ENCODE data around the gene LRRTM2. TPM values are rescaled to one million over a fixed set of nuclear protein-coding genes. Genes with fewer than 3 reads are reported as not detected.

LRRTM2 gene
- polyA plus RNA-seq, 3 donors = 0.02 TPM; not detected in 2

GRCh38 chr5:138824924-138825863, 49.9 kb downstream of the LRRTM2 start:
- H3K9me3 ChIP-seq (replicated peaks in 1 of 2; ENCODE audit: control insufficient read depth in 1 of 2, insufficient read depth in 1 of 2, low read length in 2 of 2) = no peaks in the 10 kb centered on the region
- no peak for DNase-seq
- H3K36me3 ChIP-seq (replicated peaks in 1 of 2; ENCODE audit: control insufficient read depth in 1 of 2, insufficient read depth in 2 of 2, low read length in 2 of 2) = peaks cover 36 to 80% of the 10 kb centered on the region in 2 donors
- no peak overlapping the region for H3K4me3 ChIP-seq (replicated peaks in 1 of 3; ENCODE audit: low read depth in 2 of 3, low read length in 3 of 3)
- no peak overlapping the region for H2AFZ ChIP-seq (ENCODE audit: insufficient read depth, low read depth, low read length, poor library complexity, severe bottlenecking)
- intact Hi-C loops (cut with micrococcal nuclease) = no loop called here
- peaks cover 45% of the 10 kb centered on the region for H4K20me1 ChIP-seq (ENCODE audit: insufficient read depth, low read length)
- H3K27me3 Mint-ChIP-seq (ENCODE audit: low read depth in 3 of 3) = peaks cover 0 to 3% (median 0%) of the 10 kb centered on the region in 3 donors
- TF ChIP-seq CTCF (IDR thresholded peaks at IDR 0.05) = peak; percentile 79
- no peaks in the 10 kb centered on the region for H3K79me2 ChIP-seq (ENCODE audit: insufficient read depth, low read length)
- H3K9me3 Mint-ChIP-seq = peaks cover 0 to 2% (median 0%) of the 10 kb centered on the region in 7 donors
- no peak overlapping the region for H3K4me2 ChIP-seq (replicated peaks; ENCODE audit: extremely low read depth, low read length, poor library complexity, severe bottlenecking)
- no peak overlapping the region for H3K27ac Mint-ChIP-seq
- no peaks in the 10 kb centered on the region for H3K27me3 ChIP-seq (ENCODE audit: control insufficient read depth in 2 of 2, insufficient read depth in 2 of 2, low read length in 2 of 2)
- H3K27ac ChIP-seq (ENCODE audit: low read depth in 1 of 2, low read length in 2 of 2) = peak overlapping the region in 1 of 2 donors; percentile 28
- no CpG with 5 or more reads among the region's 5 CpGs for WGBS (ENCODE audit: insufficient coverage)
- peaks cover 56 to 65% of the 10 kb centered on the region in 2 donors for H3K36me3 Mint-ChIP-seq
- H3K4me1 Mint-ChIP-seq = peaks cover 3% of the 10 kb centered on the region
- no peak overlapping the region for H3K4me3 Mint-ChIP-seq
- no peaks in the 10 kb centered on the region for H3K4me1 ChIP-seq (ENCODE audit: control insufficient read depth in 1 of 2, insufficient read depth in 2 of 2, low read length in 2 of 2)
- no peak overlapping the region for H3K9ac ChIP-seq (ENCODE audit: insufficient read depth, low read length, poor library complexity, severe bottlenecking)

GRCh38 chr5:138824516-138824915, 50.6 kb downstream of the LRRTM2 start:
- no peaks in the 10 kb centered on the region for H3K9me3 ChIP-seq (replicated peaks in 1 of 2; ENCODE audit: control insufficient read depth in 1 of 2, insufficient read depth in 1 of 2, low read length in 2 of 2)
- H3K36me3 Mint-ChIP-seq = peaks cover 58 to 66% of the 10 kb centered on the region in 2 donors
- TF ChIP-seq CTCF (IDR thresholded peaks at IDR 0.05) = no peak
- no peaks in the 10 kb centered on the region for H3K27me3 ChIP-seq (ENCODE audit: control insufficient read depth in 2 of 2, insufficient read depth in 2 of 2, low read length in 2 of 2)
- peak overlapping the region in 1 of 7 donors; percentile 42 for H3K27ac Mint-ChIP-seq
- no peak overlapping the region for H3K27ac ChIP-seq (ENCODE audit: low read depth in 1 of 2, low read length in 2 of 2)
- H3K36me3 ChIP-seq (replicated peaks in 1 of 2; ENCODE audit: control insufficient read depth in 1 of 2, insufficient read depth in 2 of 2, low read length in 2 of 2) = peaks cover 39 to 82% of the 10 kb centered on the region in 2 donors
- H3K9me3 Mint-ChIP-seq = peaks cover 0 to 2% (median 0%) of the 10 kb centered on the region in 7 donors
- H3K4me1 ChIP-seq (ENCODE audit: control insufficient read depth in 1 of 2, insufficient read depth in 2 of 2, low read length in 2 of 2) = no peaks in the 10 kb centered on the region
- H3K79me2 ChIP-seq (ENCODE audit: insufficient read depth, low read length) = no peaks in the 10 kb centered on the region
- H3K4me3 ChIP-seq (replicated peaks in 1 of 3; ENCODE audit: low read depth in 2 of 3, low read length in 3 of 3) = no peak overlapping the region
- H3K27me3 Mint-ChIP-seq (ENCODE audit: low read depth in 3 of 3) = peaks cover 0 to 3% (median 0%) of the 10 kb centered on the region in 3 donors
- H4K20me1 ChIP-seq (ENCODE audit: insufficient read depth, low read length) = peaks cover 47% of the 10 kb centered on the region
- no peak overlapping the region for H3K9ac ChIP-seq (ENCODE audit: insufficient read depth, low read length, poor library complexity, severe bottlenecking)
- no peak for DNase-seq
- intact Hi-C loops (cut with micrococcal nuclease) = no loop called here
- WGBS (ENCODE audit: insufficient coverage) = 98% methylated on average over 5 of the region's 7 CpGs
- H3K4me2 ChIP-seq (replicated peaks; ENCODE audit: extremely low read depth, low read length, poor library complexity, severe bottlenecking) = no peak overlapping the region
- peaks cover 3% of the 10 kb centered on the region for H3K4me1 Mint-ChIP-seq
- H3K4me3 Mint-ChIP-seq = no peak overlapping the region
- H2AFZ ChIP-seq (ENCODE audit: insufficient read depth, low read depth, low read length, poor library complexity, severe bottlenecking) = no peak overlapping the region
